NT2/D1 (cell line): Measurements from ENCODE around the gene THAP10.
"Not testable (repeated sequence)": the region's sequence is repeated elsewhere in the genome, so short reads cannot be mapped to it uniquely, and the experiment has no call there.

Experiments
- DNase-seq: peaks from one replicate; pipeline ENCODE4 v3.0.0-alpha.2; 2011; ENCODE audit warnings: low read depth, low spot score
- H3K27me3 ChIP-seq: 2 replicates; pipeline ENCODE4 v1.6.0; 2011; ENCODE audit warnings: mild to moderate bottlenecking; ENCODE audit not compliant: insufficient read length, insufficient read depth
- H3K36me3 ChIP-seq: 2 replicates; pipeline ENCODE4 v1.6.1; 2011; ENCODE audit warnings: mild to moderate bottlenecking, low read length, mixed read lengths; ENCODE audit not compliant: insufficient read depth, insufficient read length
- H3K4me1 ChIP-seq: 2 replicates; pipeline ENCODE4 v1.5.1; 2011; ENCODE audit not compliant: insufficient read depth, insufficient read length
- H3K4me3 ChIP-seq: 2 replicates; pipeline ENCODE4 v1.5.1; 2011; ENCODE audit warnings: low read depth; ENCODE audit not compliant: insufficient read length
- H3K9ac ChIP-seq: 2 replicates; pipeline ENCODE4 v1.6.0; 2011; ENCODE audit warnings: low read depth; ENCODE audit not compliant: insufficient read length
- H3K9me3 ChIP-seq: 2 replicates; pipeline ENCODE4 v1.5.1; 2011; ENCODE audit warnings: mild to moderate bottlenecking, low read length; ENCODE audit not compliant: insufficient read depth
- SUZ12 ChIP-seq: IDR thresholded peaks from 2 replicates; pipeline ENCODE4 v1.6.1; 2011; ENCODE audit not compliant: insufficient read length, insufficient read depth; ENCODE audit errors: extremely low read depth
- YY1 ChIP-seq: IDR thresholded peaks from 2 replicates; pipeline ENCODE4 v1.6.1; 2011; ENCODE audit not compliant: insufficient read length, insufficient read depth
- ZNF274 ChIP-seq: IDR thresholded peaks from 2 replicates; pipeline ENCODE4 v1.6.1; 2011; ENCODE audit warnings: mild to moderate bottlenecking, low read depth, low read length

THAP10 gene

GRCh38 chr15:70876011-70876410 lies 16.2 kb downstream of the THAP10 start:
- Histone ChIP-seq H3K27me3 (no peaks in the 10 kb centered on the region), H3K9ac (no peak overlapping the region), H3K36me3 (no peaks in the 10 kb centered on the region), H3K4me3 (no peak overlapping the region), H3K4me1 (no peaks in the 10 kb centered on the region), H3K9me3 (peaks cover 15% of the 10 kb centered on the region; the same call in 1 of the 2 replicates)
- DNase-seq: no peak
- TF ChIP-seq SUZ12: no peak
- TF ChIP-seq YY1: no peak
- no peak for TF ChIP-seq ZNF274

- H3K9me3 ChIP-seq: peaks cover 15% of the 10 kb centered on the region; the same call in 1 of the 2 replicates
- H3K4me1 ChIP-seq: no peaks in the 10 kb centered on the region
- no peaks in the 10 kb centered on the region for H3K27me3 ChIP-seq
- TF ChIP-seq SUZ12: no peak
- TF ChIP-seq YY1: no peak
- no peak overlapping the region for H3K4me3 ChIP-seq
- no peak for DNase-seq
- H3K36me3 ChIP-seq: no peaks in the 10 kb centered on the region
- no peak overlapping the region for H3K9ac ChIP-seq
Measured at GRCh38 chr15:70875001-70875782, 17.0 kb downstream of the THAP10 start.

DNA sequence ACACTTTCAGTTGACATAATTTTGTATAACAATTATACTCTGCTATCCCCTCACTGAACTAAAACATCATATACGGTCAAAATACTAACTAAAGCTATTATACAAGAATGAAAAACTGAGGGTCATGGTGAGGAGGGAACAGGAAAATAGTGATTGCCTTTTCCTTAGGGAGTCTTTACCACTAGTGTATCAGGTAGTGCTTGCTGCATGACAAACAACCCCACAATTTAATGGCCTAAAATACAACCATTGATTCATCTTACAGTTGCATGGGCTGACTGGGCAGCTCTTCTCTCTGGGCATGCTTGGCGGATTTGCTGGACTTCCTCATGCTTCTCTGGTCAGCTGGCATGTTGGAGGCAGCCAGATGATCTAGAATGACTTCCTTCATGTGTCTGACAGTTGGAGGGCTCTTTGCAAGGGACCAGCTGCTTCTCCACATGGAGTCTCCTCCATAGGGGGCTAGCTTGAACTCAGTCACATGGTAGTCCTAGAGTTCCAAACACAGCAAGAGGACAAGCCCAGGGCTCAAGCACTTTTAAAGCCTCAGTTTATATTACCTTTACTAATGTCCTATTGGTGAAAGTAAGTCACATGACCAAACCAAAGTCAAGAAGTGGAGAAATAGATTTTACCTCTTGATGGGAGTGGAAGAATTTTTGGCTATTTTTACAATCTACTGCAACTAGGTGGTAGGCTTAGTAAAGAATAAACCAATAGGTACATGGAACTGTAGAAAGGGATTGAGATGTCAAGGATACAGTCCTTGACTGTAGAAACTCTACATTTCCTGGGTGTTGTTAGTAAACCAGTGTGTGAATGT lies 18.8 kb downstream of the THAP10 start:
- no peak overlapping the region for H3K4me3 ChIP-seq

DNA sequence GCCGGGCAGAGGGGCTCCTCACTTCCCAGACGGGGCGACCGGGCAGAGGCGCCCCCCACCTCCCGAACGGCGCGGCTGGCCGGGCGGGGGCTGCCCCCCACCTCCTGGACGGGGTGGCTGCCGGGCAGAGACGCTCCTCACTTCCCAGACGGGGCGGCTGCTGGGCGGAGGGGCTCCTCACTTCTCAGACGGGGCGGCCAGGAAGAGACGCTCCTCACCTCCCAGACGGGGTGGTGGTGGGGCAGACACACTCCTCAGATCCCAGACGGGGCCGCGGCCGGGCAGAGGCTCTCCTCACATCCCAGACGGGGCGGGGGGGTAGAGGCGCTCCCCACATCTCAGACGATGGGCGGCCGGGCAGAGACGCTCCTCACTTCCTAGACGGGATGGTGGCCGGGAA lies 20.7 kb downstream of the THAP10 start:
- H3K9me3 ChIP-seq: peaks cover 15% of the 10 kb centered on the region; the same call in 1 of the 2 replicates
- H3K4me3 ChIP-seq, H3K9ac ChIP-seq, H3K36me3 ChIP-seq, DNase-seq, H3K27me3 ChIP-seq, H3K4me1 ChIP-seq: not testable (repeated sequence)

More for the DNA sequence above, 18.8 kb downstream of the THAP10 start:
- Histone ChIP-seq H3K9ac (no peak overlapping the region), H3K9me3 (peaks cover 15% of the 10 kb centered on the region; the same call in 1 of the 2 replicates), H3K27me3 (no peaks in the 10 kb centered on the region), H3K36me3 (no peaks in the 10 kb centered on the region), H3K4me1 (no peaks in the 10 kb centered on the region)
- no peak for DNase-seq
- TF ChIP-seq SUZ12 (no peak), YY1 (no peak), ZNF274 (no peak)

DNA sequence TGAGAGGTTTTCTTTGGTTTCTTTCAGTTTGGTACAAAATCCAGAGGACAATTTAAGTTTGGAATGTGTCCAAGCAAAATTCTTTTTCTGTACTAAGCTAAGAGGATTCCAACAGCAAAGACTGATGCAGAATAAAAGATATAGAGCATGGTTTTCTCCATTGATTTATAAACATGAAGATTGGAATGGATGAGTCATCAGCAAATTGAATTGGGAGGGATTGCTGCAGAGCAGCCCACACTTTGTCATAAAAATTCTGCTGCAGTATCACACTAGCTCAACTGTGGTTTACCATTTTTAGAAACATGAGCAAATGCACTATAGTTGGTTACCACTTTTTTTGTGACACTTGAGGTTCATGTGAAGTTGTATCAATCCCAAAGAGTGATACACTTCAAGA lies 22.2 kb downstream of the THAP10 start:
- H3K27me3 ChIP-seq: no peaks in the 10 kb centered on the region
- H3K36me3 ChIP-seq: no peaks in the 10 kb centered on the region
- H3K9ac ChIP-seq: no peak overlapping the region
- H3K9me3 ChIP-seq: peaks cover 15% of the 10 kb centered on the region; the same call in 1 of the 2 replicates
- no peak for DNase-seq
- no peaks in the 10 kb centered on the region for H3K4me1 ChIP-seq
- H3K4me3 ChIP-seq: no peak overlapping the region
- TF ChIP-seq YY1: no peak
- no peak for TF ChIP-seq SUZ12
- TF ChIP-seq ZNF274: no peak

DNA sequence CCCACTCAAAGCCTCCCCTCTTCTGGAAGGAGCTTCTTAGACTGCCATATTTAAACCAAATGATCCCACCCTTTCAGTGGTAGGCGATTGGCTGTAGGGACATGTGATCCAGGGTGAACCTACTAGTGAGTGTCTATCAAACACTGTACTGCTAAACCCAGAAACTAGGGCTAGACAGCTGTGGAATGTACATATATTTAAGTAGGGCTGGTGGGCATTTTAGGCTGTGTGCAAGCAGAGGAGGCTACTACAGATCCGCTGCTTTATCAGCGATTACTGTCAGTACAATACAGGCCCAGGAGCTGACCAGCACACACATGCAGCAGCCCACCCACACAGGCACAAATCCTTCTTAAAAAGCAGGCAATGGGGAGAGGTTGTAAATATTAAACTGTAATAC lies 22.9 kb downstream of the THAP10 start:
- H3K9ac ChIP-seq: no peak overlapping the region
- H3K27me3 ChIP-seq: no peaks in the 10 kb centered on the region
- TF ChIP-seq ZNF274 (no peak), SUZ12 (no peak), YY1 (no peak)
- no peaks in the 10 kb centered on the region for H3K4me1 ChIP-seq
- H3K4me3 ChIP-seq: no peak overlapping the region
- DNase-seq: no peak
- H3K36me3 ChIP-seq: no peaks in the 10 kb centered on the region
- H3K9me3 ChIP-seq: peaks cover 15% of the 10 kb centered on the region; the same call in 1 of the 2 replicates

DNA sequence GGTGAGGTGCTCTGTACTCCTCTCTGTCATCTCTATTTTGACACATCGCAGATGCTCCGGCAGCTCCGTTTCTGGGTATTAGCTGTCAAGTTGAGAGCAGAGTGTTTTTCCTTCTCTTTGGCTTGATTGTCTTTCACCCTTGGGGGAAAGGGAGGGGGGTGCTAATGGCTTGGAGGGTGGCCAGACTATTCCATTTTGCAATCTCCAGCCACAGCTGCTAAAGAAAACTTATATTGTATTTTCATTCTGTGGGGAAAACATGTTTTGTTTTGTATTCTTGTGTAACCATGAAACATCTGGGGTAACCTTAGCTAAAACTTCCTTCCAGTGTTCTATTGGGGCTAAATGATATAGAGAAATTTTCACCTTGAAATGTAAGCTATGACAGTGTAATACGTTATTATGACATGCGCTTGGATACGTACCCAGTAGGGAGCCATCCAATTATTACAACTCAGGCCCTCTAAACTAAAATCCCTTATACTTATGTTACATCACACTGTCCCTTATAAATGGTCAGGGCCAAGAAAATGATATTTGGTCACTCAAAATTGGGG lies 24.2 kb downstream of the THAP10 start:
- H3K4me1 ChIP-seq: no peaks in the 10 kb centered on the region
- TF ChIP-seq ZNF274 (no peak), YY1 (no peak), SUZ12 (no peak)
- no peak overlapping the region for H3K9ac ChIP-seq
- peaks cover 10% of the 10 kb centered on the region; the same call in 1 of the 2 replicates for H3K9me3 ChIP-seq
- no peak overlapping the region for H3K4me3 ChIP-seq
- no peaks in the 10 kb centered on the region for H3K27me3 ChIP-seq
- DNase-seq: no peak
- no peaks in the 10 kb centered on the region for H3K36me3 ChIP-seq
